Panc1 (cell line): ENCODE results near the gene HASPIN. TPM values are rescaled to one million over a fixed set of nuclear protein-coding genes. Genes with fewer than 3 reads are reported as not detected.

Experiments used
- ATAC-seq: fragments of 200-7000 bp; cut with Tn5 transposase; 2 replicates; pipeline ENCODE4 v1.9.1; 2020; ENCODE audit warnings: mild to moderate bottlenecking, moderate library complexity
- BruUV-seq: library from RNA; stranded (reverse); fragments of 400-500 nt; replicated peaks from 2 replicates; lab custom pipeline; 2021; lab: Mats Ljungman, UMichigan
- CTCF ChIA-PET: fragments of 300-600 bp; sonication (Branson Sonifier 250); formaldehyde crosslinking; loops from one replicate; lab custom pipeline; 2022; ENCODE audit warnings: antibody characterized with exemption; lab: Charles Lee
- POLR2A ChIA-PET: fragments of 300-600 bp; sonication (Branson Sonifier 250); formaldehyde crosslinking; loops from one replicate; lab custom pipeline; 2022; ENCODE audit warnings: antibody characterized with exemption; lab: Charles Lee
- DNase-seq: peaks from one replicate; pipeline ENCODE4 v3.0.0-alpha.2; 2010; ENCODE audit warnings: low read depth, low spot score
- H3K27ac ChIP-seq: 2 replicates; pipeline ENCODE4 v1.5.1; 2011; ENCODE audit warnings: mild to moderate bottlenecking, low read length, inconsistent platforms
- H3K27me3 ChIP-seq: fragments of 200-500 bp; sonication (Bioruptor generic); 2 replicates; pipeline ENCODE4 v1.6.0; 2014; ENCODE audit warnings: low read length, inconsistent platforms; ENCODE audit not compliant: control insufficient read depth, insufficient read depth
- H3K36me3 ChIP-seq: fragments of 200-500 bp; sonication (Bioruptor generic); 2 replicates; pipeline ENCODE4 v1.5.1; 2014; ENCODE audit warnings: inconsistent platforms, mild to moderate bottlenecking, low read length, moderate library complexity; ENCODE audit not compliant: control insufficient read depth, insufficient read depth
- H3K4me1 ChIP-seq: 2 replicates; pipeline ENCODE4 v1.5.1; 2011; ENCODE audit warnings: inconsistent platforms, mild to moderate bottlenecking, low read length, moderate library complexity; ENCODE audit not compliant: control insufficient read depth, insufficient read depth
- H3K4me3 ChIP-seq, 2 experiments: 2 replicates each; pipeline ENCODE4 v1.5.1; 2011 to 2012; ENCODE audit warnings: low read depth in 2 of 2, low read length in 2 of 2, mild to moderate bottlenecking in 2 of 2, inconsistent platforms in 1 of 2, moderate library complexity in 1 of 2
- H3K9me3 ChIP-seq: fragments of 200-500 bp; sonication (Bioruptor generic); 2 replicates; pipeline ENCODE4 v1.5.1; 2014; ENCODE audit warnings: low read depth, mild to moderate bottlenecking, inconsistent platforms, low read length, moderate library complexity; ENCODE audit not compliant: control insufficient read depth, insufficient read depth
- CTCF ChIP-seq: fragments of 450-650 bp; IDR thresholded peaks from 2 replicates; pipeline ENCODE4 v1.5.1; 2017; ENCODE audit warnings: mild to moderate bottlenecking
- POLR2AphosphoS5 ChIP-seq: IDR thresholded peaks from 2 replicates; pipeline ENCODE4 v1.6.1; 2012; ENCODE audit warnings: mild to moderate bottlenecking, low read depth, low read length, moderate library complexity
- REST ChIP-seq, 2 experiments: IDR thresholded peaks; 2 replicates each; pipeline ENCODE4 v1.6.1; 2011 to 2012; ENCODE audit warnings: low read depth in 2 of 2, control low read depth in 1 of 2, low read length in 1 of 2, mild to moderate bottlenecking in 1 of 2, moderate library complexity in 1 of 2; ENCODE audit not compliant: insufficient read depth in 1 of 2
- SIN3A ChIP-seq: IDR thresholded peaks from 2 replicates; pipeline ENCODE4 v1.6.1; 2012; ENCODE audit warnings: low read depth, mild to moderate bottlenecking, low read length, moderate library complexity, borderline replicate concordance; ENCODE audit not compliant: insufficient read depth
- TCF7L2 ChIP-seq: IDR thresholded peaks from 2 replicates; pipeline ENCODE4 v1.6.1; 2011; ENCODE audit warnings: mild to moderate bottlenecking, low read depth, low read length, inconsistent platforms
- in situ Hi-C: cut with HindIII; loops from 2 replicates; pipeline ENCODE4 v1.10.0; 2016; ENCODE audit warnings: low sequenced_read_pairs, low pct_unique_long_range_greater_than_20kb
- intact Hi-C: fragments of 100-400 bp; cut with micrococcal nuclease; formaldehyde crosslinking; loops from one replicate; pipeline ENCODE4 v1.10.0; 2022; ENCODE audit not compliant: unreplicated experiment
- total RNA-seq: library from RNA; stranded (reverse); gene quantifications from one replicate; pipeline ENCODE4 v1.2.1, GENCODE V29; 2021; ENCODE audit not compliant: unreplicated experiment

The HASPIN gene
- total RNA-seq, 1 experiment from 2014 or later = 10.6 TPM

GRCh38 chr17:3691617-3692067 is 32.1 kb upstream of the HASPIN start:
- no peak overlapping the region for H3K27ac ChIP-seq
- H3K4me1 ChIP-seq = peaks cover 4% of the 10 kb centered on the region
- intact Hi-C loops (no loop called here), in situ Hi-C loops (no loop called here)
- ChIA-PET CTCF (no interaction called here), POLR2A (no interaction called here)
- H3K36me3 ChIP-seq = no peaks in the 10 kb centered on the region
- no peaks in the 10 kb centered on the region for H3K27me3 ChIP-seq
- ATAC-seq (no peak), DNase-seq (no peak)
- H3K9me3 ChIP-seq = no peaks in the 10 kb centered on the region
- TF ChIP-seq TCF7L2 = no peak
- TF ChIP-seq SIN3A = no peak
- no peak for TF ChIP-seq CTCF
- TF ChIP-seq REST (IDR thresholded peaks at IDR 0.05; ENCODE audit: insufficient read depth in 1 of 2, low read depth in 2 of 2, low read length in 1 of 2) = no peak
- no peak for TF ChIP-seq POLR2AphosphoS5
- H3K4me3 ChIP-seq = no peak overlapping the region
- BruUV-seq = no TSS peak

- ChIA-PET CTCF (interaction anchor here (0.7 kb wide), 1 partner anchor 401 kb away, joined by 3 read pairs; no protein-coding TSS in a partner anchor), POLR2A (no interaction called here)
- no peaks in the 10 kb centered on the region for H3K9me3 ChIP-seq
- intact Hi-C loops (no loop called here), in situ Hi-C loops (no loop called here)
- peaks cover 4% of the 10 kb centered on the region for H3K4me1 ChIP-seq
- H3K27me3 ChIP-seq = no peaks in the 10 kb centered on the region
- no peak overlapping the region for H3K27ac ChIP-seq
- H3K4me3 ChIP-seq = no peak overlapping the region
- BruUV-seq = no TSS peak
- no peaks in the 10 kb centered on the region for H3K36me3 ChIP-seq
- no peak; the same call in 1 of the 2 replicates for TF ChIP-seq CTCF
- no peak for TF ChIP-seq SIN3A
- ATAC-seq = no peak
- no peak for DNase-seq
Observed at GRCh38 chr17:3692346-3692745, 31.4 kb upstream of the HASPIN start.
